Upper lobe of left lung (tissue), 4 donors: ENCODE measurements around the gene ARF5.

Experiments
- CTCF ChIP-seq, 6 experiments: fragments of 450-650 bp in 4 of 6; fragments of 200-600 bp in 2 of 6; sonication (generic) in 2 of 6; IDR thresholded peaks; one replicate each; pipeline ENCODE4 v1.5.1; 2016 to 2019; ENCODE audit warnings: antibody characterized with exemption in 6 of 6
- POLR2A ChIP-seq, 4 donors: fragments of 450-650 bp; IDR thresholded peaks; one replicate each; pipeline ENCODE4 v1.5.1; 2016 to 2017; ENCODE audit warnings: antibody characterized with exemption in 4 of 4, mild to moderate bottlenecking in 2 of 4
- POLR2AphosphoS5 ChIP-seq, 2 donors: sonication (generic); formaldehyde crosslinking; IDR thresholded peaks; one replicate each; pipeline ENCODE4 v1.5.1; 2017; ENCODE audit warnings: antibody characterized with exemption in 2 of 2

GRCh38 chr7:127612263-127612662 is 24.1 kb downstream of the ARF5 start:
- TF ChIP-seq CTCF (IDR thresholded peaks at IDR 0.05) (no peak), POLR2A (IDR thresholded peaks at IDR 0.05) (no peak), POLR2AphosphoS5 (IDR thresholded peaks at IDR 0.05) (no peak)
